Stimulated activated CD4-positive, alpha-beta T cell treated with anti-CD3 and anti-CD28 coated beads, Interleukin-4, amount 100 ng/mL, for 1 hour (primary cell): ENCODE results near the gene EVL.
"Not testable (repeated sequence)": the region's sequence is repeated elsewhere in the genome, so short reads cannot be mapped to it uniquely, and the experiment has no call there.

ENCODE experiments used
- DNase-seq: peaks from one replicate; pipeline ENCODE4 v3.0.0-alpha.2; 2020

Gene EVL

GRCh38 chr14:100039903-100040302 is 25.3 kb upstream of the EVL start:
- DNase-seq: no peak

- no peak for DNase-seq
Observed at GRCh38 chr14:100041271-100041670, 24.0 kb upstream of the EVL start.

GRCh38 chr14:100042286-100042685 is 22.9 kb upstream of the EVL start:
- no peak for DNase-seq

GRCh38 chr14:100045642-100046344 is 19.4 kb upstream of the EVL start:
- DNase-seq: no peak

- DNase-seq: no peak
Observed at GRCh38 chr14:100047600-100047999, 17.6 kb upstream of the EVL start.

GRCh38 chr14:100048786-100049185 is 16.4 kb upstream of the EVL start:
- DNase-seq: no peak

- DNase-seq: no peak
Observed at GRCh38 chr14:100049220-100049619, 16.0 kb upstream of the EVL start.

GRCh38 chr14:100051103-100051502 is 14.1 kb upstream of the EVL start:
- DNase-seq: no peak

- DNase-seq: no peak
Observed at GRCh38 chr14:100051543-100051942, 13.7 kb upstream of the EVL start.

- DNase-seq: no peak
Observed at GRCh38 chr14:100052819-100053218, 12.4 kb upstream of the EVL start.

- no peak for DNase-seq
Observed at GRCh38 chr14:100054316-100055075, 10.7 kb upstream of the EVL start.

- DNase-seq: no peak
Observed at GRCh38 chr14:100056431-100056830, 8.8 kb upstream of the EVL start.

- DNase-seq: no peak
Observed at GRCh38 chr14:100056964-100057795, 8.0 kb upstream of the EVL start.

GRCh38 chr14:100058777-100059437 is 6.3 kb upstream of the EVL start:
- no peak for DNase-seq

GRCh38 chr14:100059438-100059781 is 5.8 kb upstream of the EVL start:
- DNase-seq: no peak

- no peak for DNase-seq
Observed at GRCh38 chr14:100060760-100061159, 4.5 kb upstream of the EVL start.

GRCh38 chr14:100062590-100062989 is 2.6 kb upstream of the EVL start:
- DNase-seq: no peak

GRCh38 chr14:100063314-100063941 is 1.8 kb upstream of the EVL start:
- DNase-seq: no peak

GRCh38 chr14:100064335-100065092 is 708 bp upstream of the EVL start:
- not testable (repeated sequence) for DNase-seq

GRCh38 chr14:100065942-100066574 is 836 bp downstream of the EVL start:
- peak; percentile 71 for DNase-seq

- DNase-seq: peak; percentile 34
Observed at GRCh38 chr14:100066962-100067361, 1.7 kb downstream of the EVL start.
